GM21717 (cell line): ENCODE measurements around the gene DMRT1.
"Not testable (repeated sequence)": the region's sequence is repeated elsewhere in the genome, so short reads cannot be mapped to it uniquely, and the experiment has no call there.

ENCODE experiments used
- ATAC-seq: cut with Tn5 transposase; IDR thresholded peaks from one replicate; pipeline ENCODE4 v1.9.1; 2021; ENCODE audit warnings: mild to moderate bottlenecking, moderate library complexity; ENCODE audit not compliant: unreplicated experiment

DMRT1 gene

GRCh38 chr9:859251-859650, 17.8 kb downstream of the DMRT1 start:
- ATAC-seq: peak; percentile 99

- ATAC-seq: no peak
These were observed 19.2 kb downstream of the DMRT1 start for GRCh38 chr9:860706-861105.

GRCh38 chr9:861525-861924, 20.0 kb downstream of the DMRT1 start:
- ATAC-seq: not testable (repeated sequence)

- no peak for ATAC-seq
These were observed 33.8 kb downstream of the DMRT1 start for GRCh38 chr9:875119-875962.

GRCh38 chr9:876425-876824, 34.9 kb downstream of the DMRT1 start:
- no peak for ATAC-seq

GRCh38 chr9:878239-878638, 36.7 kb downstream of the DMRT1 start:
- no peak for ATAC-seq

GRCh38 chr9:880725-881124, 39.2 kb downstream of the DMRT1 start:
- ATAC-seq: no peak

GRCh38 chr9:882416-882924, 41.0 kb downstream of the DMRT1 start:
- no peak for ATAC-seq

GRCh38 chr9:883011-883410, 41.5 kb downstream of the DMRT1 start:
- ATAC-seq: no peak

- no peak for ATAC-seq
These were observed 45.4 kb downstream of the DMRT1 start for GRCh38 chr9:886886-887285.

GRCh38 chr9:892123-892522, 50.6 kb downstream of the DMRT1 start:
- no peak for ATAC-seq

GRCh38 chr9:893115-893514, 51.6 kb downstream of the DMRT1 start:
- no peak for ATAC-seq

GRCh38 chr9:893843-894420, 52.4 kb downstream of the DMRT1 start:
- ATAC-seq: peak; percentile 99

- ATAC-seq: no peak
These were observed 58.1 kb downstream of the DMRT1 start for GRCh38 chr9:899440-900184.

- ATAC-seq: no peak
These were observed 62.4 kb downstream of the DMRT1 start for GRCh38 chr9:903886-904285.

GRCh38 chr9:905906-906305, 64.4 kb downstream of the DMRT1 start:
- ATAC-seq: no peak

- ATAC-seq: no peak
These were observed 67.2 kb downstream of the DMRT1 start for GRCh38 chr9:908536-909205.

GRCh38 chr9:911005-911404, 69.5 kb downstream of the DMRT1 start:
- ATAC-seq: no peak

GRCh38 chr9:912776-913175, 71.3 kb downstream of the DMRT1 start:
- ATAC-seq: no peak

GRCh38 chr9:913526-913925, 72.0 kb downstream of the DMRT1 start:
- not testable (repeated sequence) for ATAC-seq

- no peak for ATAC-seq
These were observed 76.2 kb downstream of the DMRT1 start for GRCh38 chr9:917730-918129.
